ENCODE results near the gene DPEP2. TPM values are rescaled to one million over a fixed set of nuclear protein-coding genes. Genes with fewer than 3 reads are reported as not detected.
A peak's percentile ranks its signal among the peaks of the same experiment; 100 is the strongest.

DPEP2 gene
- total and polyA plus RNA-seq, 2 of the 4 experiments (the other 2 are of a cell fraction): not detected

DNA sequence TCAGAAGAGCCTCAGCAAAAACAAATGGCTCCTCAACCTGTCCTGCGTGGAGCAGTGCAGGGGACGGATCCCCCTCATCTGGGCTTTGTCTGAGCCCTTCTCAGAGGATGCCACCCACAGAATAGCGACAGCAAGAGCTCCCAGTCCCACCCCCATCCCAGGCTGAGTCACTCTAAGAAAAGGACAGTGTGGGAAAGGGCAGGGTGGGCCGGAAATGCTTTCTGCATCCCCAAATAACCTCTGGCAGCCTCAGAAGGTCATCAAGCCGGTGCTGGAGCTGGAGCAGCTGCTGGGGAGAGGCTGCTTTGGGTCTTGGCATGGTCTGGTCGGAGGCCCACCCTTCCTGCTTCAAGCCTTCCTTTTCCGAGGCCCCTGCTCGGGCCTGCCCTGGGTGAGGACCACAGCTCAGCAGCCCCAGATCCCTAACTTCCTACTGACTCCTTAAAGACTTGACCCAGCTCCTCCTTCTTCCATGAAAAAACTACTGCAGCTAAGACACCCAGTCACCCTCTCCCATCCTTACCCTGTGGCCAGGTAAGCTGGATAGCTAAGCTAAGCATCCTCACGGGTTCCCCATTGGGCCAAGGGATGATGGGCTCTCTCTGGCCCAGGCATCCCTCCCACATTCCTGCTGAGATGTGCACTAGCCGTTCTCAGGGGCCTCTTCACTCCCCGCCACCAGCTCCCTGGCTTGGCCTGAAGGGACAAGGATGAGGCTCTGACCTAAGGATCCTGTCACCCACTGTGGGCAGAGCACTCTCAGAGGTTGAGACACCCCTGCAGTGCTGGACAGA, 39.6 kb downstream of the DPEP2 start (continued):
- TF ChIP-seq MAZ (IDR thresholded peaks at IDR 0.05; ENCODE audit: borderline replicate concordance, low read depth, low read length) (0 out of 2 replicates have a peak, but pooled peaks have one; percentile 28), SMC3 (IDR thresholded peaks at IDR 0.05; ENCODE audit: low read depth, low read length) (no peak)

DNA sequence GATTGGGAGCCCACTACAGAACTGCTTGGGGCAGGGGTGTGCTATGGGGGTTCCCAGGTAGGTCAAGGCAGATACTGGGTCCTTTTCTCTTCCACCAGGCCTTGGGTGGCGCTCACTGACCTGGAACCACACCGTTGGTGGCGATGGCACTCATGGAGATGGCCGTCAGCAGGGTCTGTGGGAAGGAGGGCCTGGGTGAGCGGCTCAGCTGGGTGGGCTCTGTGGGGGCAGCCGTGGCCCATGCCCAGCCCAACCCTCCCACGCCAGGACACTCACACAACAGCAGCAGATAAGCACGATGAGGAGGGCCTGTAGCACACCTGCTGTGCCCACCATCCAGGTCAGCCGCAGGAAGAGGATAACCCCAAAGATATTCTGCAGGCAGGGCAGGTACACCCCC, 41.7 kb downstream of the DPEP2 start:
- ATAC-seq (ENCODE audit: low read depth): no peak
- intact Hi-C loops (cut with micrococcal nuclease): no loop called here

More for the DNA sequence above, 41.7 kb downstream of the DPEP2 start:
- Histone ChIP-seq H2BK120ac (ENCODE audit: low read depth, low read length) (no peak overlapping the region), H2AFZ (replicated peaks; ENCODE audit: low read length, poor library complexity) (no peak overlapping the region), H2AK9ac (replicated peaks; ENCODE audit: low read depth, low read length, poor library complexity) (no peak overlapping the region), H4K20me1 (ENCODE audit: insufficient read depth, low read length) (peaks cover 67% of the 10 kb centered on the region), H3K4me3 (ENCODE audit: insufficient read depth, low read depth, low read length) (no peak overlapping the region), H3K18ac (ENCODE audit: low read depth, low read length) (no peak overlapping the region), H3K14ac (replicated peaks; ENCODE audit: low read depth, low read length) (no peak overlapping the region), H3K27ac (ENCODE audit: insufficient read depth, low read length) (no peak overlapping the region), H4K91ac (ENCODE audit: insufficient read depth, low read depth, low read length) (no peak overlapping the region), H3K27me3 (ENCODE audit: control insufficient read depth, insufficient read depth, low read length) (no peaks in the 10 kb centered on the region), H3K23ac (ENCODE audit: low read depth, low read length) (no peak overlapping the region), H3K36me3 (ENCODE audit: control insufficient read depth, insufficient read depth, low read length) (peaks cover 78% of the 10 kb centered on the region), H3K56ac (ENCODE audit: extremely low read depth, insufficient read depth, low read length) (no peak overlapping the region), H3K4me1 (ENCODE audit: control insufficient read depth, insufficient read depth, low read length) (peaks cover 25% of the 10 kb centered on the region), H3K9me1 (ENCODE audit: insufficient read depth, low read length) (peaks cover 31% of the 10 kb centered on the region), H2BK20ac (ENCODE audit: low read depth, low read length) (no peak overlapping the region), H3K4me2 (ENCODE audit: low read depth, low read length) (no peak overlapping the region), H4K5ac (ENCODE audit: low read depth, low read length) (no peak overlapping the region), H2BK5ac (ENCODE audit: low read depth, low read length, poor library complexity, severe bottlenecking) (no peak overlapping the region), H3K4ac (ENCODE audit: low read depth, low read length) (no peak overlapping the region), H3K9me3 (ENCODE audit: control insufficient read depth, insufficient read depth, low read length) (no peaks in the 10 kb centered on the region), H4K8ac (ENCODE audit: low read depth in 2 of 2, low read length in 2 of 2) (no peak overlapping the region), H3K9ac (ENCODE audit: low read depth, low read length) (no peak overlapping the region), H2BK15ac (ENCODE audit: low read depth, low read length) (no peak overlapping the region), H2AK5ac (ENCODE audit: low read depth, low read length) (no peak overlapping the region), H3K79me1 (ENCODE audit: low read depth in 1 of 2, low read length in 2 of 2) (peaks cover 48 to 77% of the 10 kb centered on the region in 2 experiments)
- DNase-seq: no peak
- no CpG with 5 or more reads among the region's 9 CpGs for WGBS, 2 experiments (ENCODE audit: extremely low coverage in 2 of 2, insufficient read length in 1 of 2)
- TF ChIP-seq FOS (IDR thresholded peaks at IDR 0.05; ENCODE audit: low read depth, low read length) (no peak), USF2 (IDR thresholded peaks at IDR 0.05; ENCODE audit: low read depth, low read length) (no peak), MXI1 (IDR thresholded peaks at IDR 0.05; ENCODE audit: borderline replicate concordance, low read depth, low read length) (no peak), CEBPB (IDR thresholded peaks at IDR 0.05; ENCODE audit: low read depth, low read length) (no peak), RCOR1 (IDR thresholded peaks at IDR 0.05; ENCODE audit: insufficient replicate concordance, low read length) (no peak), MAFK (IDR thresholded peaks at IDR 0.05; ENCODE audit: low read depth, low read length) (no peak), RFX5 (IDR thresholded peaks at IDR 0.05; ENCODE audit: low read depth, low read length) (no peak), CHD1 (IDR thresholded peaks at IDR 0.05; ENCODE audit: low read depth, low read length) (no peak), CTCF (conservative IDR thresholded peaks at IDR 0.05; ENCODE audit: low read depth, low read length) (no peak), SMC3 (IDR thresholded peaks at IDR 0.05; ENCODE audit: low read depth, low read length) (no peak)
- TF ChIP-seq, protein P1, sequence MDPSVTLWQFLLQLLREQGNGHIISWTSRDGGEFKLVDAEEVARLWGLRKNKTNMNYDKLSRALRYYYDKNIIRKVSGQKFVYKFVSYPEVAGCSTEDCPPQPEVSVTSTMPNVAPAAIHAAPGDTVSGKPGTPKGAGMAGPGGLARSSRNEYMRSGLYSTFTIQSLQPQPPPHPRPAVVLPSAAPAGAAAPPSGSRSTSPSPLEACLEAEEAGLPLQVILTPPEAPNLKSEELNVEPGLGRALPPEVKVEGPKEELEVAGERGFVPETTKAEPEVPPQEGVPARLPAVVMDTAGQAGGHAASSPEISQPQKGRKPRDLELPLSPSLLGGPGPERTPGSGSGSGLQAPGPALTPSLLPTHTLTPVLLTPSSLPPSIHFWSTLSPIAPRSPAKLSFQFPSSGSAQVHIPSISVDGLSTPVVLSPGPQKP (IDR thresholded peaks at IDR 0.05; ENCODE audit: borderline replicate concordance, low read depth, low read length): no peak
- dilution Hi-C loops (cut with HindIII; ENCODE audit: low sequenced_read_pairs, unreplicated experiment): no loop called here
- ChIA-PET POLR2A (ENCODE audit: unreplicated experiment) (no interaction called here), CTCF (no interaction called here)
- in situ Hi-C loops (cut with MboI; ENCODE audit: low sequenced_read_pairs): no loop called here
- BruUV-seq (replicated peaks): no TSS peak

All from IMR-90 (cell line).